Measurements from ENCODE around the gene NUP58. TPM values are rescaled to one million over a fixed set of nuclear protein-coding genes. Genes with fewer than 3 reads are reported as not detected.

NUP58 gene
- 47.3 and 175 TPM in 2 replicates for total RNA-seq (2011; cell fraction: chromatin; rRNA removed; ENCODE audit: low replicate concordance)
- total RNA-seq (2011; cell fraction: nucleolus; rRNA removed) = 23.8 and 35.8 TPM in 2 replicates
- 59.2 and 90.7 TPM in 2 replicates for total RNA-seq (2011; cell fraction: nucleoplasm; rRNA removed)
- total RNA-seq (2014; rRNA removed) (38.2 and 41.6 TPM in 2 replicates), total RNA-seq (2014; rRNA removed; fragmentation: Illumina TruSeq; extraction: Trizol) (51.0 and 61.3 TPM in 2 replicates), total RNA-seq (2015; rRNA removed; fragmentation: Illumina TruSeq; extraction: Trizol) (44.8 and 47.2 TPM in 2 replicates), total RNA-seq (2021) (43.9 and 50.3 TPM in 2 replicates), polyA plus RNA-seq (2011; rRNA removed) (68.4 and 98.0 TPM in 2 replicates), polyA plus RNA-seq (2014; fragmentation: Illumina TruSeq; extraction: Trizol) (38.2 and 42.6 TPM in 2 replicates), polyA plus RNA-seq (2014; fragmentation: Nextera tagmentation; extraction: Ambion mirVana) (10 to 100 TPM; 12.5 to 12.6 TPM), polyA plus RNA-seq (2014; rRNA removed) (38.6 and 40.4 TPM in 2 replicates), polyA minus RNA-seq (2011; rRNA and poly(A)+ RNA removed) (87.1 and 87.8 TPM in 2 replicates), Bru-seq, nascent RNA (percentile 88 among the genes with signal in this experiment), BruChase-seq, experiment 1, labeled RNA remaining after a 2-hour chase (percentile 95 among the genes with signal in this experiment), BruChase-seq, experiment 2, labeled RNA remaining after a 6-hour chase (percentile 96 among the genes with signal in this experiment)
- 64.9 and 65.0 TPM in 2 replicates for polyA plus RNA-seq (2011; cell fraction: cytosol; rRNA removed)
- 31.7 and 35.1 TPM in 2 replicates for polyA plus RNA-seq (2011; cell fraction: nucleus; rRNA removed)
- 20.8 and 25.7 TPM in 2 replicates for polyA plus RNA-seq (2012)
- 43.2 and 55.3 TPM in 2 replicates for polyA minus RNA-seq (2011; cell fraction: cytosol; rRNA and poly(A)+ RNA removed)
- 49.3 and 83.2 TPM in 2 replicates for polyA minus RNA-seq (2011; cell fraction: nucleus; rRNA and poly(A)+ RNA removed)
- long read RNA-seq, experiment 1, full-length matches to known transcripts = 80 of 149 reads
- long read RNA-seq, experiment 1, partial matches to known transcripts = 44 of 149 reads
- long read RNA-seq, experiment 1, other reads (novel, unspliced or antisense) = 25 of 149 reads
- long read RNA-seq, experiment 2, partial matches to known transcripts = 20 of 27 reads
- long read RNA-seq, experiment 2, other reads (novel, unspliced or antisense) = 7 of 27 reads
- long read RNA-seq, experiment 3, full-length matches to known transcripts = 12 of 20 reads
- long read RNA-seq, experiment 3, partial matches to known transcripts = 1 of 20 reads
- long read RNA-seq, experiment 3, other reads (novel, unspliced or antisense) = 7 of 20 reads

DNA sequence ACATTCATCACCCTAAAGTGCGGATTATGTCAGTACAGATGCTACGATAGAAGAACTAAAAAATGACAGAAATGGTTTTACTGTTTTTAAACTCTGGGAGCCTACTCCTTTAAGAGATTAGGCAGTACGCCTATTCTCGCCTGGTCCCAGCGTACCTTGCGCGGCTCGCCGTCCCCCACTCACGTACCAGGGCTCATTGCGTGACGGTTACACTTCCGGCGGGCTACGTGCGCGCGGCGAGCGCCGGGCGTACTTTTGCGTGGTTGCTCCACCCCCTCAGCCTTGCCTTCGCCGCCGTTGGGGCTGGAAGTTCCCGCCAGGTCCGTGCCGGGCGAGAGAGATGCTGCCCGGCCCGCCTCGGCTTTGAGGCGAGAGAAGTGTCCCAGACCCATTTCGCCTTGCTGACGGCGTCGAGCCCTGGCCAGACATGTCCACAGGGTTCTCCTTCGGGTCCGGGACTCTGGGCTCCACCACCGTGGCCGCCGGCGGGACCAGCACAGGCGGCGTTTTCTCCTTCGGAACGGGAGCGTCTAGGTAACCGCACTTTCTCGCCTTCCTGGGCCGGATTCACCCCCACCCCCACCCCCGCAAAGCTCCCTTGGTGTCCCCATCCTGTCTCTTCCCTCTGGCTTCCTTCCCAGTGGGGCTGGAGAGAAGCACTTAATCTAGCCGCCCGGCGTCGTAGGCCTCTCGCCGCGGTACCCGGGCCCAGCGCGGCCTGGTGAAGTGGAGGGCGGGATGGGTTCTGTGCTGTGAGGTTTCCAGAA, at the start of gene NUP58:
Gene NUP58, plus strand, starts transcription at position 279 of the 767 bp plus-strand sequence. Its CDS starts 149 bp downstream, at position 428.
- no TSS peak for BruUV-seq (replicated peaks)
- WGBS (ENCODE audit: insufficient coverage, low coverage, missing lambda C conversion rate) = under 1% methylated on average over 42 of the region's 64 CpGs
- ChIA-PET CTCF (ENCODE audit: low intra/inter-chr PET ratio) (no interaction called here), POLR2A (interaction anchor here (0.7 to 1.3 kb wide), 3 partner anchors 16 to 79 kb away, joined by 3 to 4 read pairs (median 4); no protein-coding TSS in a partner anchor)
- peak; percentile 74 to 95 (median 79) for DNase-seq (ENCODE audit: extremely low read depth in 1 of 4, low spot score in 3 of 4)
- ATAC-seq = peak; percentile 98
- Histone ChIP-seq H3K4me2 (ENCODE audit: insufficient read depth, low read length) (peak within 1 kb of the TSS; percentile 86), H4K20me1 (replicated peaks; ENCODE audit: control insufficient read depth, insufficient read depth, low read length) (0 out of 2 replicates have a peak, but pooled peaks cover 5% of the 10 kb centered on the region), H3K4me1 (replicated peaks in 1 of 2; ENCODE audit: control insufficient read depth in 2 of 2, insufficient read depth in 2 of 2, low read length in 2 of 2) (peaks cover 0 to 6% of the 10 kb centered on the region in 2 experiments; a peak in 3 of 5 replicates), H3K79me2 (ENCODE audit: control insufficient read depth, insufficient read depth, low read length) (peaks cover 53% of the 10 kb centered on the region), H2AFZ (ENCODE audit: low read depth, low read length) (peak within 1 kb of the TSS; percentile 93), H3K9me3 (replicated peaks; ENCODE audit: control insufficient read depth, insufficient read depth, low read depth, low read length) (peaks cover 4% of the 10 kb centered on the region; the same call in 1 of the 2 replicates), H3K9ac (ENCODE audit: insufficient read depth in 1 of 2, low read depth in 2 of 2, low read length in 2 of 2) (peak within 1 kb of the TSS; percentile 75 to 94), H3K9me1 (ENCODE audit: control insufficient read depth, insufficient read depth, low read length) (no peaks in the 10 kb centered on the region), H3K4me3 (peak within 1 kb of the TSS; percentile 79), H3K27ac (ENCODE audit: extremely low read depth, low read depth, low read length) (peak within 1 kb of the TSS; percentile 93), H3K36me3 (ENCODE audit: control insufficient read depth, insufficient read depth, low read length) (peaks cover 35% of the 10 kb centered on the region), H3K27me3 (ENCODE audit: control insufficient read depth in 2 of 2, insufficient read depth in 2 of 2, low read length in 2 of 2) (no peaks in the 10 kb centered on the region)
- peak; percentile 98 for FAIRE-seq
- in situ Hi-C loops (cut with MboI) = no loop called here
- intact Hi-C loops (cut with micrococcal nuclease) = loop anchor here (10.0 kb wide), 1 partner anchor 73 kb away; the partner anchor contains the start of gene ATP8A2
- TF ChIP-seq CXXC5 (CRISPR knock-in tag; IDR thresholded peaks at IDR 0.05) (peak; percentile 95), ZNF140 (CRISPR knock-in tag; IDR thresholded peaks at IDR 0.05) (no peak), HEY1 (CRISPR knock-in tag; IDR thresholded peaks at IDR 0.05; ENCODE audit: borderline replicate concordance) (no peak), ETV5 (CRISPR knock-in tag; IDR thresholded peaks at IDR 0.05; ENCODE audit: low read depth) (peak; percentile 89), MAFK (IDR thresholded peaks at IDR 0.05; ENCODE audit: low read length) (no peak), ZNF174 (CRISPR knock-in tag; IDR thresholded peaks at IDR 0.05) (no peak), HDAC8 (tag; IDR thresholded peaks at IDR 0.05) (0 out of 2 replicates have a peak, but pooled peaks have one; percentile 23), ZNF518B (CRISPR knock-in tag; IDR thresholded peaks at IDR 0.05) (no peak), ETV1 (tag; conservative IDR thresholded peaks at IDR 0.05; ENCODE audit: low read depth) (peak; percentile 80), GABPA (tag; conservative IDR thresholded peaks at IDR 0.05; ENCODE audit: low read depth) (peak; percentile 83), MIER1 (IDR thresholded peaks at IDR 0.05; ENCODE audit: low read depth) (no peak), ETS2 (tag; IDR thresholded peaks at IDR 0.05; ENCODE audit: borderline replicate concordance, poor library complexity, severe bottlenecking) (no peak), ZBED1 (IDR thresholded peaks at IDR 0.05) (no peak), ZNF785 (CRISPR knock-in tag; IDR thresholded peaks at IDR 0.05) (no peak)
